GOT3 (cell line): ENCODE measurements around the gene NBL1.

Experiments used
- DNase-seq: peaks from one replicate; lab custom pipeline; 2025; ENCODE audit warnings: mixed read lengths; lab: John Stamatoyannopoulos, UW

The NBL1 gene, protein sequence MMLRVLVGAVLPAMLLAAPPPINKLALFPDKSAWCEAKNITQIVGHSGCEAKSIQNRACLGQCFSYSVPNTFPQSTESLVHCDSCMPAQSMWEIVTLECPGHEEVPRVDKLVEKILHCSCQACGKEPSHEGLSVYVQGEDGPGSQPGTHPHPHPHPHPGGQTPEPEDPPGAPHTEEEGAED

GRCh38 chr1:19643602-19644394 lies at the start of gene NBL1:
NBL1 (plus strand) TSS chr1:19644311; CDS start chr1:19655031, 10,720 bp downstream.
- no peak for DNase-seq

GRCh38 chr1:19596065-19596713 lies 47.9 kb upstream of the NBL1 start:
- no peak for DNase-seq

- peak; percentile 90 for DNase-seq
Measured at GRCh38 chr1:19596714-19597495, 47.2 kb upstream of the NBL1 start.

DNA sequence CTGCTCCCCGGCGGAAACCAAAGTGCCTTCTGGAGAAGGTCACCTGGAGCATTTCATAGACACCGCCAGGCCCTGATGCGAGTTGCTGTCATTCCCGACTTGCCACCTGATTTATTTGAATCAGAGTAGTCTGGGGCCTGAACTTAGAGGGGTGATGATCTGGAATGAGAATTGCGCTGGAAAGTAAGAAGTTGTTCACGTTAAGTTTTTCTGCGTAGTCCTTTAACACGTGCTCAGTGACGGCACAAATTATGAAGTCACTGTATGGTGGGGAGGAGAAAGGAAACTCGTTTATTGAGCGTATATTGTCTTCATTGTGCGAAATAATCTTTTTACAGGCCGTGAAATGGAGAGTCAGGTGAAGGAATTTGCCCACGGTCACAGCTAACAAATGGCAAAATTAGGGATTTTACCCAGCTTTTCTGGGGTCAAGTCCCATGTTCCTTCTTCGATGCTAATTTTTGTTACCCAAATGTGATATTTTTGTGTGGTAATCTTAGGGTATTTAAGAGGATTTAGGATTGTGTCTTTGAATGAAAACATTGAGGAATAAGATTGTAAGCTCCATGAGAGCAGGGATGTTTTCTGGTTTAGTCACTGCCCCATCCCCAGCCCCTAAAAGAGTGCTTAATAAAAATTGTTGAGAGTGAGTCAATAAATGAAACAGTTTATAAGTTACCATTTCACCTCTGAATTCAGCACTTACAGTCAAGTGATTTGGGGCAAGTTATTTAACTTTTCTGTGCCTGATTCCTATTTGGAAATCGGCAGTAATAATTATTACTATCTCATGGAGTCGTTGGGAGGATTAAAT lies 46.4 kb upstream of the NBL1 start:
- no peak for DNase-seq

GRCh38 chr1:19599810-19600209 lies 44.3 kb upstream of the NBL1 start:
- no peak for DNase-seq

DNA sequence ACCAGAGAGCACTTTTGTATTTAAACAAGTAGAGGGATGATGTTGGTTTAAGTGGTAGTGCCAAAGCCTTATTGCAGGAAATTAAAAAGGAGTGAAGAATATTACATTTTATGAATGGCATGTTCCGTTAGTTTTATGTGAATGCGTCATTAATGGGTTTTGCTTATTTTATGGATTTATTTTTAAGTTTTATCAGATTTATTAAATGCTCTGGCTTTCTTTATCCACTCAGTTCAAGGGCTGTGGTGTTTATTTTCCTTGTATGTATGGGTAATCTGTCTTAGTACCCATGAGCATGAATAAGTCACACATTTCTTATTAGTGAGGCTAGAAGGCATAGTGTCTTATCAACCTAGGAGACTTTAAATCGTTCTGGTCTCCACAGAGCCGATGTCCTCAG lies 41.6 kb upstream of the NBL1 start:
- DNase-seq: no peak

- no peak for DNase-seq
Measured at GRCh38 chr1:19605967-19606366, 38.1 kb upstream of the NBL1 start.

GRCh38 chr1:19606817-19607642 lies 37.1 kb upstream of the NBL1 start:
- DNase-seq: no peak

GRCh38 chr1:19608232-19608631 lies 35.9 kb upstream of the NBL1 start:
- DNase-seq: no peak

GRCh38 chr1:19610282-19610981 lies 33.7 kb upstream of the NBL1 start:
- DNase-seq: no peak

- no peak for DNase-seq
Measured at GRCh38 chr1:19612530-19612929, 31.6 kb upstream of the NBL1 start.

- DNase-seq: no peak
Measured at GRCh38 chr1:19613171-19613703, 30.9 kb upstream of the NBL1 start.

GRCh38 chr1:19615438-19615837 lies 28.7 kb upstream of the NBL1 start:
- no peak for DNase-seq

DNA sequence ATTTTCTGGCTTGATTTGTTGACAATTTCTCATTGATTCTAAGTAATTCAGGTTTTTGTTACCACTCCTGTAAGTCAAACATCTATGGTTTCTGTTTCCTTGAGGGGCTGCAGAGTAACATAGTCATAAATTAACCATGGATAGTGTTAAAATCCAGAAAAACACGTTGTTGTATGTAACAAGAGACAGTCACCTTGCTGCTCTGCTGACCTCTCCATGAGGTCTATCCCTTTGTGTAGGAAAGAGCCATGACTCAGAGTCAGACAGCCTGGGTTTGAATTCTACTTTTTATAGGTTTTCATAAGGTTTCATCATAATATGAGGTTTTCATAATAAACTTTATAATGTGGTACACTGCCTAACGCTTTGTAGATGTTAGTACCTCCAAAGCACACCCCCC lies 27.6 kb upstream of the NBL1 start:
- no peak for DNase-seq

DNA sequence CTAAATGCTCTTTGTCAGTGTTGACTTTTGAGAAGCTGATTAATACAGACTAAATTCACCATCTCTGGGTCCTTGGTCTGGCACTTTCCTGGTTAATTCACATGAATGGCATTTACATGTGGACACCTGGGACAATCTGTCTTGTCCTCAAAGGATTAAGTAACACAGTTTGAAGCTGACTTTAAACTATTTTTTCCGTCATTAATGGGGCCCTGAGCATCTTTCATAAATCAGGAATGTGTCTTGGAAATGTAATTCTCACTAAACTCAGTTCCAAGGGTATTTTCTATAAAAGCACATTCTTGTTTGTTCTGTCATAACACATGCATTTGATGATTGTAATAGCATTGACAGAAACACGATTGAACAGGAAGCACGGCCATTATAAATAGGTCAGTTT lies 26.7 kb upstream of the NBL1 start:
- no peak for DNase-seq

DNA sequence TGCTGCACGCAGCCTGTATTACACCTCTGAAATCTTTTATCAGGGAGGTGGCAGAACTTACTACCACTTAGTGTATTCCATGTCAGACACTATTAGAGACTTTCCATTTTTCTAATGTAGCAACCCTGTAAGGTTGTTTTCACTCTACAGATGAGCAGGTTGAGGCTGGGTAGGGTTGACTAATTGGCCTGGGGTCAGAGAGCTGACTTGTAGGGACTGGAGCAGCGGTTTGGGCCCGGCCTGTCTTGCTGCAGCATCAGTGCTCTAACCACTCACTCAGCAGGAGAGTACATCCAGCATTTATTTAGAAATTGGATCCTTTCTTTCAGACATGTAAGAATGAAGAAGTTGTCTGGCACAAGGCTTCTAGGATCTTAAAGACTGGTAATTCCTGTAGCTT lies 25.7 kb upstream of the NBL1 start:
- DNase-seq: no peak

- DNase-seq: no peak
Measured at GRCh38 chr1:19619697-19620384, 24.3 kb upstream of the NBL1 start.

DNA sequence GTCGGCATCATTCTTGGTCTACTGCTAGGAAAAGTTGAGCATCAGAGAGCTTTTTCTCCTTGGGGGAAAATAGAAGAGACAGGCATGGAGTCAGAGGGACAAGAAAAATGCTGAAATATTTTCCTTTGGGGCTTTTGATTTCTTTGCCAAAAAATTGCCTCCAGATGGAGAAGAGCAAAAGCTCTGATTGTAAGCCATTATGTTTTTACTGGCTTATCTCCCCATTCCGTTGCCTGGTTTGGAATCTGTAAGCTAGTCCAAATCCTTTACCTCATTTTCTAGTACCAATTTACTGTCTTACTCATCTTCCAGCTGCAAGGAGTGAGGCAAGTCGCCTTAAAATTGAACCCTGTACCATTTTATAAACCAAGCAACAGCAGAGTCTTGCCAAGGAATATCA lies 23.3 kb upstream of the NBL1 start:
- DNase-seq: no peak

DNA sequence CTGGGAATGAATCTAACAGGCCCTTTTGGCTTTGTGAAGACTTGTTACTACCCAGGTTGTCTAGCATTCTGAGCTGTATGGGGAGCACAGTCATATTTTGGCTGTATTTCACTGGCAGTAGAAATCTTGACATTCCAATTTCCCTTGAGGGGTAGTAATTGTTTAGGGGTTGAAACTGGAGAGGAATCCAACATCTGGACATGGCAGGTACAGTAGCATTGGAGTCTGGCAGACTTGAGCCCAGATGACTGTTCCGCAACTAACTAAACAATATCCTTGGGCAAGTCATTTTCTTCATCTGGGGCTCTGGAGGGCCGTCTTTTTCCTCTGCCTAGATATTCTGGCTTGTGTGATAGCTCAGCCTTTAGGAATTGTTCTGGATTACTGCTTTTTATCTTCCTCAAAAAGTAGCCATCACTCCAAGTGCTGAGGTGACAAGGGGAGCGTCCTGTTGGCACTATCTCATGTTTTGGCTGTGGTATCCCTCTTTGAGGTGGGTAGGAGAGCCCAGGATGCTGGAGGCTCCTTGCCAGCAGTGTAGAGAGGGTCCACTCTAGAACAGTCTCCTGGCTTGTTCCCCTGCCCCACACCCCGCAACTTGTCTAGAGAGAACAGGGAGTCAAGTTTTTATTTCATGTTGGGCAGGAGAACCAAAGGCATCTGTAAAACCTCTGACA lies 22.7 kb upstream of the NBL1 start:
- no peak for DNase-seq
